Mesendoderm (in vitro differentiated cells): ENCODE data around the gene CISD2.

Experiments
- DNase-seq: peaks from one replicate; pipeline ENCODE4 v3.0.0; 2013
- H2AK5ac ChIP-seq: 2 replicates; pipeline ENCODE4 v1.6.1; 2013; ENCODE audit warnings: low read length, inconsistent platforms
- H2BK120ac ChIP-seq: 2 replicates; pipeline ENCODE4 v1.6.1; 2013; ENCODE audit warnings: low read depth, mild to moderate bottlenecking, low read length, moderate library complexity, mixed read lengths
- H2BK15ac ChIP-seq: replicated peaks from 2 replicates; pipeline ENCODE4 v1.6.1; 2013; ENCODE audit warnings: low read depth, mild to moderate bottlenecking, moderate library complexity
- H2BK5ac ChIP-seq: 2 replicates; pipeline ENCODE4 v1.6.1; 2013; ENCODE audit warnings: low read length, inconsistent platforms
- H3K18ac ChIP-seq: 2 replicates; pipeline ENCODE4 v1.6.1; 2013; ENCODE audit warnings: mild to moderate bottlenecking, low read length, mixed read lengths
- H3K23ac ChIP-seq: one replicate; pipeline ENCODE4 v1.6.1; 2013; ENCODE audit warnings: low read length
- H3K27ac ChIP-seq: 2 replicates; pipeline ENCODE4 v1.5.1; 2013; ENCODE audit warnings: low read depth, mild to moderate bottlenecking, inconsistent platforms, low read length, moderate library complexity
- H3K27me3 ChIP-seq: 2 replicates; pipeline ENCODE4 v1.6.1; 2013; ENCODE audit warnings: low read length, control low read depth, mild to moderate bottlenecking, inconsistent platforms; ENCODE audit not compliant: insufficient read depth, poor library complexity
- H3K36me3 ChIP-seq: 2 replicates; pipeline ENCODE4 v1.6.1; 2013; ENCODE audit warnings: low read length, inconsistent platforms; ENCODE audit not compliant: control insufficient read depth, insufficient read depth
- H3K4ac ChIP-seq: one replicate; pipeline ENCODE4 v1.6.1; 2013; ENCODE audit warnings: low read depth, mild to moderate bottlenecking, low read length, moderate library complexity
- H3K4me1 ChIP-seq: 2 replicates; pipeline ENCODE4 v1.6.1; 2013; ENCODE audit warnings: low read depth, low read length, inconsistent platforms; ENCODE audit not compliant: control insufficient read depth
- H3K4me2 ChIP-seq: 2 replicates; pipeline ENCODE4 v1.6.1; 2013; ENCODE audit warnings: low read length
- H3K4me3 ChIP-seq: 2 replicates; pipeline ENCODE4 v1.5.1; 2013; ENCODE audit warnings: mild to moderate bottlenecking, low read length
- H3K56ac ChIP-seq: one replicate; pipeline ENCODE4 v1.6.1; 2013; ENCODE audit warnings: low read length
- H3K79me1 ChIP-seq: 2 replicates; pipeline ENCODE4 v1.6.1; 2013; ENCODE audit warnings: low read length, inconsistent platforms
- H3K79me2 ChIP-seq: 2 replicates; pipeline ENCODE4 v1.6.1; 2013; ENCODE audit warnings: mild to moderate bottlenecking, low read length; ENCODE audit not compliant: control insufficient read depth, insufficient read depth
- H3K9ac ChIP-seq: 2 replicates; pipeline ENCODE4 v1.6.1; 2013; ENCODE audit warnings: low read length, inconsistent platforms
- H4K5ac ChIP-seq: one replicate; pipeline ENCODE4 v1.6.1; 2013; ENCODE audit warnings: low read length
- H4K8ac ChIP-seq: one replicate; pipeline ENCODE4 v1.6.1; 2013; ENCODE audit warnings: low read depth, mild to moderate bottlenecking, control low read depth, low read length, moderate library complexity
- WGBS: extraction: QIAGEN DNeasy Blood & Tissue Kit; methylation state at CpG from one replicate; pipeline ENCODE4 v1.1.7; 2013; ENCODE audit warnings: low lambda C conversion rate, missing lambda C conversion rate; ENCODE audit not compliant: insufficient coverage; ENCODE audit errors: extremely low coverage; 5-methylcytosine and 5-hydroxymethylcytosine counted together

Gene CISD2

DNA sequence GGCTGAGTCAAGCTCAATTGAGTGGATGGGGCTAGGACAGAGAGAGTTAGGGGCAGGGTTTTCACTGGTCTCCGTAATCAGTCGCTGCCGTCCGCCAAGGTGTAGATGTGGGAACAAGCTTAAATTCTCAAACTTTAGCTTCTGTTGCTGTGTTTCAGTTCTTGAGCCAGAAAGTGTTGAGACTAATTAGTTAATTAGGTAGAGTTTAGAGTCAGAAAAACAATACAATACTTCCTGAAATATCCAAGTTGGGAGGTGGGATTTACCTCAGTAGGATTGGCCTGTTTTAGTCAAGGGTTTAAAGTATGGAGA is 40.3 kb upstream of the CISD2 start:
- Histone ChIP-seq H2BK120ac (no peak overlapping the region), H2BK5ac (peak overlapping the region; percentile 12), H3K4me2 (peak overlapping the region; percentile 29), H3K23ac (no peak overlapping the region), H3K56ac (peak overlapping the region; percentile 82), H3K4me1 (peaks cover 2% of the 10 kb centered on the region), H3K27ac (peak overlapping the region; percentile 97), H3K79me2 (peaks cover 33% of the 10 kb centered on the region), H3K9ac (peak overlapping the region; percentile 75), H2BK15ac (no peak overlapping the region), H3K79me1 (no peaks in the 10 kb centered on the region), H2AK5ac (no peak overlapping the region), H3K36me3 (no peaks in the 10 kb centered on the region), H3K18ac (peak overlapping the region; percentile 7), H3K4me3 (peak overlapping the region; percentile 46), H3K27me3 (no peaks in the 10 kb centered on the region), H4K8ac (no peak overlapping the region), H4K5ac (no peak overlapping the region), H3K4ac (no peak overlapping the region)
- DNase-seq = no peak
- WGBS = no CpG with 5 or more reads among the region's 4 CpGs

GRCh38 chr4:102829803-102830202 is 39.0 kb upstream of the CISD2 start:
- H3K4me3 ChIP-seq = no peak overlapping the region
- no peak for DNase-seq
- no peak overlapping the region for H4K5ac ChIP-seq
- H2AK5ac ChIP-seq = no peak overlapping the region
- H3K9ac ChIP-seq = no peak overlapping the region
- H3K79me2 ChIP-seq = peaks cover 21% of the 10 kb centered on the region
- H3K36me3 ChIP-seq = no peaks in the 10 kb centered on the region
- no peaks in the 10 kb centered on the region for H3K27me3 ChIP-seq
- no peaks in the 10 kb centered on the region for H3K4me1 ChIP-seq
- H3K79me1 ChIP-seq = no peaks in the 10 kb centered on the region
- WGBS = no CpG with 5 or more reads among the region's 7 CpGs
- H2BK5ac ChIP-seq = no peak overlapping the region
- no peak overlapping the region for H3K4me2 ChIP-seq
- no peak overlapping the region for H4K8ac ChIP-seq
- no peak overlapping the region for H3K18ac ChIP-seq
- H2BK120ac ChIP-seq = no peak overlapping the region
- no peak overlapping the region for H3K27ac ChIP-seq
- no peak overlapping the region for H3K4ac ChIP-seq
- no peak overlapping the region for H3K56ac ChIP-seq
- H2BK15ac ChIP-seq = no peak overlapping the region
- H3K23ac ChIP-seq = no peak overlapping the region

GRCh38 chr4:102832105-102832504 is 36.7 kb upstream of the CISD2 start:
- Histone ChIP-seq H4K5ac (no peak overlapping the region), H3K4ac (no peak overlapping the region), H3K36me3 (no peaks in the 10 kb centered on the region), H3K9ac (no peak overlapping the region), H3K18ac (no peak overlapping the region), H2AK5ac (no peak overlapping the region), H3K23ac (no peak overlapping the region), H2BK120ac (no peak overlapping the region), H3K56ac (no peak overlapping the region), H3K27me3 (no peaks in the 10 kb centered on the region), H3K27ac (no peak overlapping the region), H3K4me2 (no peak overlapping the region), H3K4me3 (no peak overlapping the region), H3K79me2 (no peaks in the 10 kb centered on the region), H2BK5ac (no peak overlapping the region), H3K4me1 (no peaks in the 10 kb centered on the region), H3K79me1 (no peaks in the 10 kb centered on the region), H2BK15ac (no peak overlapping the region), H4K8ac (no peak overlapping the region)
- WGBS = no CpG with 5 or more reads among the region's 4 CpGs
- DNase-seq = no peak

DNA sequence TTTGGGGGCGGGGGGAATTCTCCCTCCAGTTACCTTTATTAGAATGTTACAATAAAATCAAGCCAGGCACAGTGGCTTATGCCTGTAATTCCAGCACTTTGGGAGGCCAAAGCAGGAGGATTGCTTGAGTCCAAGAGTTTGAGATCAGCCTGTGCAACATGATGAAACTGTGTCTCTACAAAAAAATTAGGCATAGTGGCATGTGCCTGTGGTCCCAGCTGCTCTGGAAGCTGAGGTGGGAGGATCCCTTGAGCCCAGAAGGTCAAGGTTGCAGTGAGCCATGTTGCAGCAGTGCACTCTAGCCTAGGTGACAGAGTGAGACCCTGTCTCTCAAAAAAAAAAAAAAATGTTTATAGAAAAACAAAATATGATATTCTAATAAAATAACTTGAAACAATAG is 36.1 kb upstream of the CISD2 start:
- H3K4me3 ChIP-seq = no peak overlapping the region
- H3K79me1 ChIP-seq = no peaks in the 10 kb centered on the region
- H2BK5ac ChIP-seq = no peak overlapping the region
- no peak overlapping the region for H2BK120ac ChIP-seq
- H3K56ac ChIP-seq = no peak overlapping the region
- no peak overlapping the region for H3K23ac ChIP-seq
- H3K9ac ChIP-seq = no peak overlapping the region
- no peak overlapping the region for H3K18ac ChIP-seq
- H4K5ac ChIP-seq = no peak overlapping the region
- no peaks in the 10 kb centered on the region for H3K4me1 ChIP-seq
- DNase-seq = no peak
- no peak overlapping the region for H2BK15ac ChIP-seq
- no peak overlapping the region for H3K4ac ChIP-seq
- no peaks in the 10 kb centered on the region for H3K27me3 ChIP-seq
- no peak overlapping the region for H4K8ac ChIP-seq
- H2AK5ac ChIP-seq = no peak overlapping the region
- H3K4me2 ChIP-seq = no peak overlapping the region
- H3K36me3 ChIP-seq = no peaks in the 10 kb centered on the region
- H3K79me2 ChIP-seq = no peaks in the 10 kb centered on the region
- WGBS = no CpG with 5 or more reads among the region's 1 CpG
- no peak overlapping the region for H3K27ac ChIP-seq

GRCh38 chr4:102836596-102836995 is 32.2 kb upstream of the CISD2 start:
- no peak overlapping the region for H2BK120ac ChIP-seq
- H3K4me1 ChIP-seq = no peaks in the 10 kb centered on the region
- no peak overlapping the region for H3K4me3 ChIP-seq
- H3K27me3 ChIP-seq = no peaks in the 10 kb centered on the region
- no peak overlapping the region for H3K56ac ChIP-seq
- WGBS = no CpG with 5 or more reads among the region's 1 CpG
- H3K18ac ChIP-seq = no peak overlapping the region
- H2BK5ac ChIP-seq = no peak overlapping the region
- no peak overlapping the region for H3K9ac ChIP-seq
- H3K4ac ChIP-seq = no peak overlapping the region
- H3K23ac ChIP-seq = no peak overlapping the region
- no peaks in the 10 kb centered on the region for H3K79me1 ChIP-seq
- H3K4me2 ChIP-seq = no peak overlapping the region
- no peak overlapping the region for H4K5ac ChIP-seq
- no peaks in the 10 kb centered on the region for H3K79me2 ChIP-seq
- DNase-seq = no peak
- no peaks in the 10 kb centered on the region for H3K36me3 ChIP-seq
- no peak overlapping the region for H3K27ac ChIP-seq
- H4K8ac ChIP-seq = no peak overlapping the region
- no peak overlapping the region for H2AK5ac ChIP-seq
- no peak overlapping the region for H2BK15ac ChIP-seq

- H4K5ac ChIP-seq = no peak overlapping the region
- no peak overlapping the region for H3K56ac ChIP-seq
- H3K18ac ChIP-seq = no peak overlapping the region
- H4K8ac ChIP-seq = no peak overlapping the region
- no peak overlapping the region for H2BK15ac ChIP-seq
- no peak overlapping the region for H3K4me2 ChIP-seq
- H3K27ac ChIP-seq = no peak overlapping the region
- no peaks in the 10 kb centered on the region for H3K36me3 ChIP-seq
- no peak overlapping the region for H3K4me3 ChIP-seq
- H3K4ac ChIP-seq = no peak overlapping the region
- H3K9ac ChIP-seq = no peak overlapping the region
- H3K79me1 ChIP-seq = no peaks in the 10 kb centered on the region
- no peak overlapping the region for H3K23ac ChIP-seq
- H3K79me2 ChIP-seq = no peaks in the 10 kb centered on the region
- no peak overlapping the region for H2BK120ac ChIP-seq
- no CpG with 5 or more reads among the region's 3 CpGs for WGBS
- H3K4me1 ChIP-seq = no peaks in the 10 kb centered on the region
- DNase-seq = no peak
- H2AK5ac ChIP-seq = no peak overlapping the region
- no peaks in the 10 kb centered on the region for H3K27me3 ChIP-seq
- no peak overlapping the region for H2BK5ac ChIP-seq
Observed at GRCh38 chr4:102842367-102842766, 26.4 kb upstream of the CISD2 start.
